ENCODE results near the gene METRN. TPM values are rescaled to one million over a fixed set of nuclear protein-coding genes. Genes with fewer than 3 reads are reported as not detected.

The METRN gene
- total RNA-seq, 4 donors from 2014 or later = 24.4 to 42.1 (median 33.3) TPM

DNA sequence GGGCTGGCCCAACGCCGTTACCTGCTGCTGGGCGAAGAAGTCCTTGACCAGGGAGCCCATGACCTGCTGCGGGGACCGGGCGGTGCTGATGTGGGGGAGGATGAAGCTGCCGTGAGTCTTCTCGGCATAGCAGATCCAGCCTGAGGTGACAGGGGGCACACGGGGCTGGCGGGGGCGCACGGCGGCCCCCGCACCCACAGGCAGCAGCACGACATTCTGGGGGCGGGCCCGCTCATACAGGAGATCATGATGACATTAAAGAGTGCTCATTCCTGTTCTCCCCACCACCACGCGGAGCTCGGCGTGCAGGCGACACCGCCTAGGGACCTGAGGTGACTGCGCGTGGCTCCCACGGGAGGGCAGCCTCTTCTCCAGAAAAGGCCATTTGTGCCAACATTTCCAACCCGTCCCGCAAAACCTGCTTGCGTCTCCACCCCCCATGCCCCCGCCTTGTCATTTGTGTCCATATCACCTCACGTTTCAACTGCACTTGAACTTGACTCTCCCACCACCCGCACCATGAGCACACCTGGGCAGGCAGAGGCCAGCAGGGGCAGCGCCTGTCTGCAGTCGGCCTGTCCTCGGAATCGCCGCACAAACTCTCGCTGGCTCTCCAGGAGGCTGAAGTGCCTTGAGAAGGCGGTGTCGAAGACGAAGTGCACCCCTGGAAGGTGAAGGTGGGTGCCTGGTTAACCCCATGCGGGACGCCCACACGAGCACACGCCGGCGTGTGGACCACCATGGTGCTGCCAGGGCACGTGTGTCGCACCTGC lies 19.5 kb downstream of the METRN start:
- Histone ChIP-seq H3K27ac (no peak overlapping the region), H3K4me1 (no peaks in the 10 kb centered on the region), H3K9me3 (no peaks in the 10 kb centered on the region), H3K27me3 (no peaks in the 10 kb centered on the region), H3K4me3 (no peak overlapping the region), H3K36me3 (peaks cover 0 to 68% of the 10 kb centered on the region in 2 donors)
- DNase-seq (no peak), ATAC-seq (no peak)
- in situ Hi-C loops (cut with MboI; ENCODE audit: low sequenced_read_pairs in 4 of 4) (no loop called here), intact Hi-C loops (cut with DNase I; ENCODE audit: low total_unique reads) (no loop called here)
- TF ChIP-seq, protein P1, sequence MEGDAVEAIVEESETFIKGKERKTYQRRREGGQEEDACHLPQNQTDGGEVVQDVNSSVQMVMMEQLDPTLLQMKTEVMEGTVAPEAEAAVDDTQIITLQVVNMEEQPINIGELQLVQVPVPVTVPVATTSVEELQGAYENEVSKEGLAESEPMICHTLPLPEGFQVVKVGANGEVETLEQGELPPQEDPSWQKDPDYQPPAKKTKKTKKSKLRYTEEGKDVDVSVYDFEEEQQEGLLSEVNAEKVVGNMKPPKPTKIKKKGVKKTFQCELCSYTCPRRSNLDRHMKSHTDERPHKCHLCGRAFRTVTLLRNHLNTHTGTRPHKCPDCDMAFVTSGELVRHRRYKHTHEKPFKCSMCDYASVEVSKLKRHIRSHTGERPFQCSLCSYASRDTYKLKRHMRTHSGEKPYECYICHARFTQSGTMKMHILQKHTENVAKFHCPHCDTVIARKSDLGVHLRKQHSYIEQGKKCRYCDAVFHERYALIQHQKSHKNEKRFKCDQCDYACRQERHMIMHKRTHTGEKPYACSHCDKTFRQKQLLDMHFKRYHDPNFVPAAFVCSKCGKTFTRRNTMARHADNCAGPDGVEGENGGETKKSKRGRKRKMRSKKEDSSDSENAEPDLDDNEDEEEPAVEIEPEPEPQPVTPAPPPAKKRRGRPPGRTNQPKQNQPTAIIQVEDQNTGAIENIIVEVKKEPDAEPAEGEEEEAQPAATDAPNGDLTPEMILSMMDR (IDR thresholded peaks at IDR 0.05 in 4 of 5, conservative IDR thresholded peaks at IDR 0.05 in 1 of 5) = no peak
- TF ChIP-seq POLR2A (IDR thresholded peaks at IDR 0.05) = no peak

DNA sequence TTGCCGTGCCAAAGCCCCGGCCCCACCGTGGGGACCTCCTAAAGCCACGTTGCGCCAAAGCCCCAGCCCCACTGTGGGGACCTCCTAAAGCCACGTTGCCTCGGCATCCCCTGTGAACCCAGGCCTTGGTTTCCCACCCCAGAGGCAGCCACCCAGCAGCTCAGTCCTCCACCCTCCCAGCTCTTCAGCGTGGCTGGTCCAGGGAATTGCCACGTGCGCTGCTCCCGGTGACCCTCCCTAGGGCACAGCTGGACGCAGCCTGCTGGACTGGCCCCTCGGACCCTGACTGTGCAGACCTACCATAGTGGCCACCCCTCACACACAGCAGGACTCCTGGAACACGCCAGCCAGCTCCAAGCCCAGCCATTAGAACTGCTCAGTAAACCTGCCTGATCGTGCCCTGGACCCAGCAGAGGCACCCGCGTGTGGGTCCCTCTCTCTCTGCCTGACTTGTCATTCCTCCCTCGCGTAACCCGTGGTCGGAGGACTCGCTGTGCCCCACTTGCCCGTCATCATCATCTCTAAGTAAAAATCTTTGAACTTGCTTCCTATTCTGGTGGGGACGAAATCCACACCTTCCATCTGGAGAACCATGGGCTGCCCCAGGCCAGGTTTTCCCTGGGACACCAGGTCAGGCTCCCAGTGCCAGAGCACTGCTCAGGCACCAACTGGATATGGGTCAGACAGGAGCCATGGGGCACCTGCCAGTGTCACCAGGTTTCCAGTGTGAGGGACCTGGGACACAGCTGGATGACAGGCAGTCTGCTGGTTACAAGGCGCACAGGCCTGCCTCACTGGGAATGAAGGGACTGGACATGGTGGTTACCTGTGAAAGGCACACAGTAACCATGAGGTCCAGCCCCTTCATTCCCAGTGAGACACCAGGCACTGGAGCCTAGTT lies 20.3 kb downstream of the METRN start:
- in situ Hi-C loops (cut with MboI; ENCODE audit: low sequenced_read_pairs in 4 of 4) (no loop called here), intact Hi-C loops (cut with DNase I; ENCODE audit: low total_unique reads) (no loop called here)
- H3K27me3 ChIP-seq = no peaks in the 10 kb centered on the region
- peaks cover 7% of the 10 kb centered on the region in 2 donors for H3K4me1 ChIP-seq
- H3K27ac ChIP-seq = no peak overlapping the region
- ATAC-seq (no peak), DNase-seq (no peak)
- peaks cover 0 to 68% of the 10 kb centered on the region in 2 donors for H3K36me3 ChIP-seq
- H3K4me3 ChIP-seq = no peak overlapping the region
- H3K9me3 ChIP-seq = no peaks in the 10 kb centered on the region
- TF ChIP-seq POLR2A (IDR thresholded peaks at IDR 0.05) = no peak
- TF ChIP-seq, protein P1 (IDR thresholded peaks at IDR 0.05 in 4 of 5, conservative IDR thresholded peaks at IDR 0.05 in 1 of 5) = no peak

DNA sequence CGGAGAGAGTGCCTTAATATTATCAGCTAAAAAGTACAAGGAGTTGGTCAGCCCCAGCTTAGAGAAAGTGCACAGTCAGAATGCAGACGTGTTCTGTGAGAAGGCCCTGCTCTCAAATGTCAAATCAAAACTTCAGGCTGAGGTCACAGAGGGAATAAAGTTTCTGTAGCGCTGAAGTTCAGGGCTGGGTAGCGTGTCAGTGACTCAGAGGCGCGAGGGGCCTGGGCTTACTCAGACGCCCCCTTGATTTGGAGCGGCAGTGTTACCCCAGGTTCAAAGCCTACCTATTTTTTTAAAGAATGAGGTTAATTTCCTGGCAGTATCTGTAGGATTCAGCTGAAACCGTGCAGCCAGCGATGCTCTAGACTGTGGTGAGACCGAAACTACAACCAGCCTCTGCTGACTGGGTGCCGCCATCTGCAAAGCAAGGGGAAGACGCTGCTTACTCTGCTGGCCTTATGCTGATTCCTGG lies 21.1 kb downstream of the METRN start:
- TF ChIP-seq POLR2A (IDR thresholded peaks at IDR 0.05) = no peak
- TF ChIP-seq, protein P1 (IDR thresholded peaks at IDR 0.05 in 4 of 5, conservative IDR thresholded peaks at IDR 0.05 in 1 of 5) = no peak
- H3K4me3 ChIP-seq = no peak overlapping the region
- H3K9me3 ChIP-seq = no peaks in the 10 kb centered on the region
- intact Hi-C loops (cut with DNase I; ENCODE audit: low total_unique reads) (no loop called here), in situ Hi-C loops (cut with MboI; ENCODE audit: low sequenced_read_pairs in 4 of 4) (no loop called here)
- peaks cover 7 to 8% of the 10 kb centered on the region in 2 donors for H3K4me1 ChIP-seq
- H3K36me3 ChIP-seq = peaks cover 0 to 62% of the 10 kb centered on the region in 2 donors
- no peak for DNase-seq
- no peaks in the 10 kb centered on the region for H3K27me3 ChIP-seq
- no peak overlapping the region for H3K27ac ChIP-seq
- no peak for ATAC-seq

DNA sequence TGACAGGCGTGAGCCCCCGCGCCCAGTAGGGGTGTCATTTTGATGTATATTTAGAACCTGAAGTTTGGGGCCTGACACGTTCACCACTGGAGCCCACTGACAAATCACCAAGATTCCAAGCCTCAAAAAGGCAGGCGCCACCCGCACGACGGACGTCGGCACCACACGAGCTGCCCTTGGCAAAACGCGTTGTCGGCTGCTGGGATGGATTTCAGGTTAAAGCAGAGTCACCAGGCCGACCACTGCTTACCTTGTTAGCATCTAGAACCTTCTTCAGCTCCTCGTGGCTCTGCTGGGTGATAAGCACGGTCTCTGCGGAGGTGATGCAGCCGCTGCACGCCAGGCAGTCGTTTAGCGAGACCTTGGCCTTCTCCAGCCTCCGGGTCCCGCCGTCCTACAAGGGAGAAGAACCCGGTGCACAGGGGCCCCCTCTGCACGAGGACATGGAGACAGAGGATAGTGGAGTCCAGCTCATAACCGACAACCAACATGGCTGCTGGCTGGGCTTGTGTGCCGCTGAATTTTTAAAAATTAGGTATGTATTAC lies 22.1 kb downstream of the METRN start:
- H3K9me3 ChIP-seq = no peaks in the 10 kb centered on the region
- ATAC-seq (no peak), DNase-seq (no peak)
- H3K27ac ChIP-seq = no peak overlapping the region
- no peak overlapping the region for H3K4me3 ChIP-seq
- no peak for TF ChIP-seq POLR2A (IDR thresholded peaks at IDR 0.05)
- TF ChIP-seq, protein P1 (IDR thresholded peaks at IDR 0.05 in 4 of 5, conservative IDR thresholded peaks at IDR 0.05 in 1 of 5) = no peak
- intact Hi-C loops (cut with DNase I; ENCODE audit: low total_unique reads) = no loop called here
- peaks cover 0 to 60% of the 10 kb centered on the region in 2 donors for H3K36me3 ChIP-seq
- in situ Hi-C loops (cut with MboI; ENCODE audit: low sequenced_read_pairs in 4 of 4) = no loop called here
- no peaks in the 10 kb centered on the region for H3K27me3 ChIP-seq
- H3K4me1 ChIP-seq = peaks cover 11% of the 10 kb centered on the region in 2 donors
